Karpas-422 (cell line): ENCODE measurements around the gene PRKCE. TPM values are rescaled to one million over a fixed set of nuclear protein-coding genes. Genes with fewer than 3 reads are reported as not detected.

Experiments
- DNase-seq: peaks from one replicate; pipeline ENCODE4 v3.0.0-alpha.2; 2015
- H2AFZ ChIP-seq: fragments of 200-600 bp; sonication (generic); 2 replicates; pipeline ENCODE4 v1.6.1; 2014; ENCODE audit warnings: antibody characterized with exemption, low read length, mixed read lengths
- H3K27ac ChIP-seq: fragments of 200-600 bp; sonication (generic); 2 replicates; pipeline ENCODE4 v1.5.1; 2014; ENCODE audit warnings: mild to moderate bottlenecking, low read length, moderate library complexity
- H3K27me3 ChIP-seq: fragments of 200-600 bp; sonication (generic); 2 replicates; pipeline ENCODE4 v1.6.1; 2014; ENCODE audit warnings: low read length, mixed read lengths
- H3K36me3 ChIP-seq: fragments of 200-600 bp; sonication (generic); 2 replicates; pipeline ENCODE4 v1.6.1; 2014; ENCODE audit warnings: low read length, mixed read lengths; ENCODE audit not compliant: insufficient read depth
- H3K4me1 ChIP-seq: fragments of 200-600 bp; sonication (generic); 2 replicates; pipeline ENCODE4 v1.6.1; 2014; ENCODE audit warnings: mild to moderate bottlenecking, low read length, mixed read lengths
- H3K4me2 ChIP-seq: fragments of 200-600 bp; sonication (generic); 2 replicates; pipeline ENCODE4 v1.6.1; 2014; ENCODE audit warnings: low read length, low read depth, mild to moderate bottlenecking; ENCODE audit not compliant: poor library complexity, severe bottlenecking
- H3K4me3 ChIP-seq: fragments of 200-600 bp; sonication (generic); 2 replicates; pipeline ENCODE4 v1.5.1; 2014; ENCODE audit warnings: mild to moderate bottlenecking, antibody characterized with exemption, low read length, mixed read lengths
- H3K79me2 ChIP-seq: fragments of 200-600 bp; sonication (generic); 2 replicates; pipeline ENCODE4 v1.6.1; 2014; ENCODE audit warnings: mild to moderate bottlenecking, low read length, mixed read lengths
- H3K9ac ChIP-seq: fragments of 200-600 bp; sonication (generic); 2 replicates; pipeline ENCODE4 v1.6.0; 2014; ENCODE audit warnings: low read length
- H3K9me2 ChIP-seq: fragments of 200-600 bp; sonication (generic), shearing (Covaris generic); replicated peaks from 2 replicates; pipeline ENCODE4 v1.6.0; 2014; ENCODE audit warnings: mild to moderate bottlenecking, low read length, moderate library complexity; ENCODE audit not compliant: insufficient read depth
- H3K9me3 ChIP-seq: fragments of 300-700, 200-600 bp; sonication (generic); 2 replicates; pipeline ENCODE4 v1.6.1; 2014; ENCODE audit warnings: low read length, mixed read lengths
- H4K20me1 ChIP-seq: fragments of 200-600 bp; sonication (generic); 2 replicates; pipeline ENCODE4 v1.6.1; 2014; ENCODE audit warnings: mild to moderate bottlenecking, antibody characterized with exemption, low read length, low read depth; ENCODE audit not compliant: insufficient read depth
- total RNA-seq: library from RNA; depleted of rRNA; stranded (reverse); fragments of >200 nt; shearing (Covaris generic); gene quantifications from 2 replicates; pipeline ENCODE4 v1.2.3, GENCODE V29; 2014; ENCODE audit warnings: low replicate concordance

Gene PRKCE
- total RNA-seq, 1 experiment from 2014 or later = 61.8 TPM

GRCh38 chr2:45812011-45812500 lies 160.6 kb downstream of the PRKCE start:
- no peak overlapping the region for H2AFZ ChIP-seq
- DNase-seq = peak; percentile 58
- no peaks in the 10 kb centered on the region for H3K36me3 ChIP-seq
- H3K79me2 ChIP-seq = peaks cover 98% of the 10 kb centered on the region
- H3K9ac ChIP-seq = peak overlapping the region; percentile 40
- H3K9me3 ChIP-seq = no peaks in the 10 kb centered on the region
- 0 out of 2 replicates have a peak, but pooled peaks cover 2% of the 10 kb centered on the region for H4K20me1 ChIP-seq
- no peak overlapping the region for H3K4me3 ChIP-seq
- peaks cover 85% of the 10 kb centered on the region for H3K4me1 ChIP-seq
- peak overlapping the region; percentile 20 for H3K4me2 ChIP-seq
- peak overlapping the region; percentile 66 for H3K27ac ChIP-seq
- H3K27me3 ChIP-seq = no peaks in the 10 kb centered on the region
- H3K9me2 ChIP-seq = no peaks in the 10 kb centered on the region

- H3K4me1 ChIP-seq = peaks cover 82% of the 10 kb centered on the region
- DNase-seq = no peak
- H4K20me1 ChIP-seq = no peaks in the 10 kb centered on the region
- no peaks in the 10 kb centered on the region for H3K9me2 ChIP-seq
- H3K4me3 ChIP-seq = no peak overlapping the region
- H3K79me2 ChIP-seq = peaks cover 98% of the 10 kb centered on the region
- peak overlapping the region; percentile 42 for H3K4me2 ChIP-seq
- H3K9me3 ChIP-seq = no peaks in the 10 kb centered on the region
- H2AFZ ChIP-seq = no peak overlapping the region
- peak overlapping the region; percentile 66 for H3K27ac ChIP-seq
- peak overlapping the region; percentile 8; the same call in 1 of the 2 replicates for H3K9ac ChIP-seq
- H3K27me3 ChIP-seq = no peaks in the 10 kb centered on the region
- H3K36me3 ChIP-seq = no peaks in the 10 kb centered on the region
These were observed 161.8 kb downstream of the PRKCE start for GRCh38 chr2:45813003-45813941.

- Histone ChIP-seq H3K4me3 (no peak overlapping the region), H2AFZ (no peak overlapping the region), H3K9me3 (no peaks in the 10 kb centered on the region), H3K36me3 (no peaks in the 10 kb centered on the region), H3K27me3 (no peaks in the 10 kb centered on the region), H3K9ac (peak overlapping the region; percentile 18; the same call in 1 of the 2 replicates), H3K27ac (peak overlapping the region; percentile 66), H3K4me1 (peaks cover 87% of the 10 kb centered on the region), H3K79me2 (peaks cover 98% of the 10 kb centered on the region), H3K9me2 (no peaks in the 10 kb centered on the region), H4K20me1 (no peaks in the 10 kb centered on the region), H3K4me2 (peak overlapping the region; percentile 42)
- no peak for DNase-seq
These were observed 163.0 kb downstream of the PRKCE start for GRCh38 chr2:45814488-45814887.

- Histone ChIP-seq H3K79me2 (peaks cover 99% of the 10 kb centered on the region), H3K4me3 (no peak overlapping the region), H3K9me3 (no peaks in the 10 kb centered on the region), H3K4me1 (peaks cover 93% of the 10 kb centered on the region), H3K27ac (peak overlapping the region; percentile 66), H3K27me3 (no peaks in the 10 kb centered on the region), H3K36me3 (no peaks in the 10 kb centered on the region), H3K9me2 (no peaks in the 10 kb centered on the region), H3K9ac (peak overlapping the region; percentile 18; the same call in 1 of the 2 replicates), H4K20me1 (no peaks in the 10 kb centered on the region), H3K4me2 (peak overlapping the region; percentile 42), H2AFZ (no peak overlapping the region)
- no peak for DNase-seq
These were observed 163.6 kb downstream of the PRKCE start for GRCh38 chr2:45814951-45815621.

GRCh38 chr2:45816272-45816671 lies 164.8 kb downstream of the PRKCE start:
- Histone ChIP-seq H3K9me2 (no peaks in the 10 kb centered on the region), H3K79me2 (peaks cover 99% of the 10 kb centered on the region)
- DNase-seq = no peak

GRCh38 chr2:45818591-45818990 lies 167.1 kb downstream of the PRKCE start:
- Histone ChIP-seq H3K79me2 (peaks cover 100% of the 10 kb centered on the region), H3K4me1 (peaks cover 95% of the 10 kb centered on the region), H3K4me3 (no peak overlapping the region), H3K9me2 (no peaks in the 10 kb centered on the region), H3K4me2 (no peak overlapping the region), H3K27ac (peak overlapping the region; percentile 65; the same call in 1 of the 2 replicates), H4K20me1 (no peaks in the 10 kb centered on the region), H3K9me3 (no peaks in the 10 kb centered on the region), H2AFZ (no peak overlapping the region), H3K36me3 (no peaks in the 10 kb centered on the region), H3K27me3 (no peaks in the 10 kb centered on the region), H3K9ac (no peak overlapping the region)
- DNase-seq = no peak

More at GRCh38 chr2:45816272-45816671, 164.8 kb downstream of the PRKCE start:
- Histone ChIP-seq H3K27ac (peak overlapping the region; percentile 66), H3K4me1 (peaks cover 95% of the 10 kb centered on the region), H4K20me1 (no peaks in the 10 kb centered on the region), H3K9me3 (no peaks in the 10 kb centered on the region), H3K4me2 (no peak overlapping the region), H3K27me3 (no peaks in the 10 kb centered on the region), H3K36me3 (no peaks in the 10 kb centered on the region), H3K9ac (0 out of 2 replicates have a peak overlapping the region, but pooled peaks have one; percentile 6), H3K4me3 (no peak overlapping the region), H2AFZ (no peak overlapping the region)

- no peaks in the 10 kb centered on the region for H3K36me3 ChIP-seq
- no peak for DNase-seq
- no peaks in the 10 kb centered on the region for H4K20me1 ChIP-seq
- H3K4me2 ChIP-seq = no peak overlapping the region
- H3K4me1 ChIP-seq = peaks cover 95% of the 10 kb centered on the region
- peak overlapping the region; percentile 8; the same call in 1 of the 2 replicates for H3K9ac ChIP-seq
- H2AFZ ChIP-seq = no peak overlapping the region
- no peaks in the 10 kb centered on the region for H3K9me3 ChIP-seq
- peaks cover 100% of the 10 kb centered on the region for H3K79me2 ChIP-seq
- no peaks in the 10 kb centered on the region for H3K27me3 ChIP-seq
- peak overlapping the region; percentile 65 for H3K27ac ChIP-seq
- H3K4me3 ChIP-seq = no peak overlapping the region
- H3K9me2 ChIP-seq = no peaks in the 10 kb centered on the region
These were observed 168.6 kb downstream of the PRKCE start for GRCh38 chr2:45820048-45820447.
